WTC11 (cell line): ENCODE results near the gene ABCB8. TPM values are rescaled to one million over a fixed set of nuclear protein-coding genes. Genes with fewer than 3 reads are reported as not detected.
A peak's percentile ranks its signal among the peaks of the same experiment; 100 is the strongest.

Experiments
- ATAC-seq: fragments of 200-7000 bp; cut with Tn5 transposase; 2 replicates; pipeline ENCODE4 v1.10.0; 2021; ENCODE audit warnings: mild to moderate bottlenecking, moderate library complexity
- CTCF ChIA-PET: fragments of 300-600 bp; sonication (Branson Sonifier 250); formaldehyde crosslinking; loops from one replicate; lab custom pipeline; 2021; ENCODE audit warnings: antibody characterized with exemption; lab: Charles Lee
- POLR2A ChIA-PET: fragments of 350-600 bp; sonication (Branson Sonifier 250); formaldehyde crosslinking; loops from one replicate; lab custom pipeline; 2021; ENCODE audit warnings: antibody characterized with exemption; lab: Charles Lee
- DNase-seq: peaks from one replicate; pipeline ENCODE4 v3.0.0; 2021; ENCODE audit warnings: low spot score
- H3K27ac Mint-ChIP-seq: 2 replicates; pipeline ENCODE4 v1.8.0; 2021; ENCODE audit warnings: mixed read lengths
- H3K27me3 Mint-ChIP-seq: 2 replicates; pipeline ENCODE4 v1.8.0; 2021; ENCODE audit warnings: low read depth, mild to moderate bottlenecking, moderate library complexity, mixed read lengths
- H3K36me3 Mint-ChIP-seq: 2 replicates; pipeline ENCODE4 v1.8.0; 2021; ENCODE audit warnings: mixed read lengths
- H3K4me1 Mint-ChIP-seq: 2 replicates; pipeline ENCODE4 v1.8.0; 2022; ENCODE audit warnings: mixed read lengths
- H3K4me3 Mint-ChIP-seq: 2 replicates; pipeline ENCODE4 v1.8.0; 2021; ENCODE audit warnings: mild to moderate bottlenecking, moderate library complexity, mixed read lengths
- H3K9me3 Mint-ChIP-seq: 2 replicates; pipeline ENCODE4 v1.8.0; 2021; ENCODE audit warnings: mixed read lengths
- ARID4B ChIP-seq: sonication (generic); formaldehyde crosslinking; IDR thresholded peaks from 2 replicates; pipeline ENCODE4 v1.8.0; 2023; ENCODE audit warnings: missing genetic modification reagents, mild to moderate bottlenecking, borderline replicate concordance
- ATF1 ChIP-seq: sonication (generic); formaldehyde crosslinking; IDR thresholded peaks from 2 replicates; pipeline ENCODE4 v1.8.1; 2023; ENCODE audit warnings: mild to moderate bottlenecking, moderate library complexity, missing genetic modification reagents
- CREM ChIP-seq: sonication (generic); formaldehyde crosslinking; IDR thresholded peaks from 2 replicates; pipeline ENCODE4 v1.8.1; 2022; ENCODE audit warnings: mild to moderate bottlenecking, missing genetic modification reagents, moderate library complexity
- ERG ChIP-seq: fragments of 250-450 bp; sonication (Bioruptor Pico); IDR thresholded peaks from 2 replicates; pipeline ENCODE4 v1.8.0; 2021; ENCODE audit warnings: mild to moderate bottlenecking
- ESRRA ChIP-seq: sonication (generic); formaldehyde crosslinking; IDR thresholded peaks from 2 replicates; pipeline ENCODE4 v1.8.1; 2022; ENCODE audit warnings: mild to moderate bottlenecking, missing genetic modification reagents, borderline replicate concordance
- GRHL2 ChIP-seq: fragments of 250-450 bp; sonication (Bioruptor Pico); IDR thresholded peaks from 2 replicates; pipeline ENCODE4 v1.8.0; 2022; ENCODE audit warnings: mild to moderate bottlenecking, moderate library complexity; ENCODE audit not compliant: insufficient replicate concordance, severe bottlenecking
- GTF2I ChIP-seq: fragments of 250-450 bp; sonication (Bioruptor Pico); conservative IDR thresholded peaks from 2 replicates; pipeline ENCODE4 v1.4.0; 2021; ENCODE audit warnings: mild to moderate bottlenecking
- IRF2 ChIP-seq: sonication (generic); formaldehyde crosslinking; IDR thresholded peaks from 2 replicates; pipeline ENCODE4 v1.8.0; 2022; ENCODE audit warnings: low read depth, missing genetic modification reagents, borderline replicate concordance
- MYBL2 ChIP-seq: sonication (generic); formaldehyde crosslinking; IDR thresholded peaks from 2 replicates; pipeline ENCODE4 v1.8.1; 2023; ENCODE audit warnings: mild to moderate bottlenecking, moderate library complexity, missing genetic modification reagents
- NFATC4 ChIP-seq: fragments of 250-450 bp; sonication (Bioruptor Pico); IDR thresholded peaks from 2 replicates; pipeline ENCODE4 v1.9.0; 2021; ENCODE audit warnings: mild to moderate bottlenecking
- NFE2L1 ChIP-seq: sonication (generic); formaldehyde crosslinking; IDR thresholded peaks from 2 replicates; pipeline ENCODE4 v1.8.1; 2023; ENCODE audit warnings: missing genetic modification reagents
- NR2C2 ChIP-seq: sonication (generic); formaldehyde crosslinking; IDR thresholded peaks from 2 replicates; pipeline ENCODE4 v1.8.0; 2022; ENCODE audit warnings: mild to moderate bottlenecking, missing genetic modification reagents
- PRDM15 ChIP-seq: sonication (generic); formaldehyde crosslinking; IDR thresholded peaks from 2 replicates; pipeline ENCODE4 v1.8.0; 2022; ENCODE audit warnings: missing genetic modification reagents
- PREB ChIP-seq: sonication (generic); formaldehyde crosslinking; IDR thresholded peaks from 2 replicates; pipeline ENCODE4 v1.8.1; 2022; ENCODE audit warnings: mild to moderate bottlenecking, missing genetic modification reagents, moderate library complexity, borderline replicate concordance
- SMAD4 ChIP-seq: sonication (generic); formaldehyde crosslinking; IDR thresholded peaks from 2 replicates; pipeline ENCODE4 v1.8.0; 2022; ENCODE audit warnings: mild to moderate bottlenecking, missing genetic modification reagents
- SP1 ChIP-seq: sonication (generic); formaldehyde crosslinking; conservative IDR thresholded peaks from 2 replicates; pipeline ENCODE4 v1.8.1; 2022; ENCODE audit warnings: missing genetic modification reagents
- TCF7 ChIP-seq: sonication (generic); formaldehyde crosslinking; IDR thresholded peaks from 2 replicates; pipeline ENCODE4 v1.8.0; 2022; ENCODE audit warnings: mild to moderate bottlenecking, low read depth, missing genetic modification reagents, moderate library complexity
- ZNF121 ChIP-seq: sonication (generic); formaldehyde crosslinking; IDR thresholded peaks from 2 replicates; pipeline ENCODE4 v1.8.0; 2023; ENCODE audit warnings: missing genetic modification reagents
- ZNF219 ChIP-seq: sonication (generic); formaldehyde crosslinking; IDR thresholded peaks from 2 replicates; pipeline ENCODE4 v1.8.0; 2023; ENCODE audit warnings: missing genetic modification reagents, mild to moderate bottlenecking, borderline replicate concordance
- total RNA-seq: library from RNA; stranded (reverse); gene quantifications from 3 replicates; pipeline ENCODE4 v1.2.3, GENCODE V29; 2021
- TF ChIP-seq, protein P1 (sequence below): sonication (generic); formaldehyde crosslinking; IDR thresholded peaks from 2 replicates; pipeline ENCODE4 v1.8.1; 2023; ENCODE audit warnings: mild to moderate bottlenecking, missing genetic modification reagents, borderline replicate concordance
- TF ChIP-seq, protein P2 (sequence below): sonication (generic); formaldehyde crosslinking; IDR thresholded peaks from 2 replicates; pipeline ENCODE4 v1.8.0; 2022; ENCODE audit warnings: mild to moderate bottlenecking, missing genetic modification reagents
- TF ChIP-seq, protein P3 (sequence below): fragments of 200-600 bp; IDR thresholded peaks from 2 replicates; pipeline ENCODE4 v1.8.0; 2022; ENCODE audit warnings: antibody characterized with exemption

ABCB8 gene
- total RNA-seq, 1 experiment from 2014 or later: 35.9 TPM

DNA sequence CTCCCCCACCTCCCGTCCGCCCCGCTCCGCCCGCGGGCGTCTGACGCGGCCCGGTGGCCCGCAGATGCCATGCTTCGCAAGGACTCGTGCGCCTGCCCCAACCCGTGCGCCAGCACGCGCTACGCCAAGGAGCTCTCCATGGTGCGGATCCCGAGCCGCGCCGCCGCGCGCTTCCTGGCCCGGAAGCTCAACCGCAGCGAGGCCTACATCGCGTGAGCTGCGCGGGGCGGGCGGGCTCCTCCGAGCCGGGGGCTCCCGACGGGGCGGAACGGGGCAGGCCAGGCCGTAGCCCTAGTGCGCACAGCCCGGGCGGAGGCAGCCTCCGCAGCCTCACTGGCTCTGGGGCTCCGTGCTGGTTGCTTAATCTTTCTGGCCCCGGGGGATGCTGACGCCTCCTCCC lies 22.9 kb downstream of the ABCB8 start (continued):
- TF ChIP-seq, protein P1, sequence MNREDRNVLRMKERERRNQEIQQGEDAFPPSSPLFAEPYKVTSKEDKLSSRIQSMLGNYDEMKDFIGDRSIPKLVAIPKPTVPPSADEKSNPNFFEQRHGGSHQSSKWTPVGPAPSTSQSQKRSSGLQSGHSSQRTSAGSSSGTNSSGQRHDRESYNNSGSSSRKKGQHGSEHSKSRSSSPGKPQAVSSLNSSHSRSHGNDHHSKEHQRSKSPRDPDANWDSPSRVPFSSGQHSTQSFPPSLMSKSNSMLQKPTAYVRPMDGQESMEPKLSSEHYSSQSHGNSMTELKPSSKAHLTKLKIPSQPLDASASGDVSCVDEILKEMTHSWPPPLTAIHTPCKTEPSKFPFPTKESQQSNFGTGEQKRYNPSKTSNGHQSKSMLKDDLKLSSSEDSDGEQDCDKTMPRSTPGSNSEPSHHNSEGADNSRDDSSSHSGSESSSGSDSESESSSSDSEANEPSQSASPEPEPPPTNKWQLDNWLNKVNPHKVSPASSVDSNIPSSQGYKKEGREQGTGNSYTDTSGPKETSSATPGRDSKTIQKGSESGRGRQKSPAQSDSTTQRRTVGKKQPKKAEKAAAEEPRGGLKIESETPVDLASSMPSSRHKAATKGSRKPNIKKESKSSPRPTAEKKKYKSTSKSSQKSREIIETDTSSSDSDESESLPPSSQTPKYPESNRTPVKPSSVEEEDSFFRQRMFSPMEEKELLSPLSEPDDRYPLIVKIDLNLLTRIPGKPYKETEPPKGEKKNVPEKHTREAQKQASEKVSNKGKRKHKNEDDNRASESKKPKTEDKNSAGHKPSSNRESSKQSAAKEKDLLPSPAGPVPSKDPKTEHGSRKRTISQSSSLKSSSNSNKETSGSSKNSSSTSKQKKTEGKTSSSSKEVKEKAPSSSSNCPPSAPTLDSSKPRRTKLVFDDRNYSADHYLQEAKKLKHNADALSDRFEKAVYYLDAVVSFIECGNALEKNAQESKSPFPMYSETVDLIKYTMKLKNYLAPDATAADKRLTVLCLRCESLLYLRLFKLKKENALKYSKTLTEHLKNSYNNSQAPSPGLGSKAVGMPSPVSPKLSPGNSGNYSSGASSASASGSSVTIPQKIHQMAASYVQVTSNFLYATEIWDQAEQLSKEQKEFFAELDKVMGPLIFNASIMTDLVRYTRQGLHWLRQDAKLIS (CRISPR knock-in tag): peak; percentile 83; the same call in 1 of the 2 replicates
- TF ChIP-seq CREM (CRISPR knock-in tag) (peak; percentile 80; the same call in 1 of the 2 replicates), PRDM15 (peak; percentile 70), MYBL2 (peak; percentile 95), NR2C2 (CRISPR knock-in tag) (peak; percentile 65; the same call in 1 of the 2 replicates), GTF2I (no peak), ESRRA (peak; percentile 98), ATF1 (CRISPR knock-in tag) (peak; percentile 93; the same call in 1 of the 2 replicates), ARID4B (peak; percentile 100), ZNF219 (peak; percentile 95; the same call in 1 of the 2 replicates)
- TF ChIP-seq, protein P2, sequence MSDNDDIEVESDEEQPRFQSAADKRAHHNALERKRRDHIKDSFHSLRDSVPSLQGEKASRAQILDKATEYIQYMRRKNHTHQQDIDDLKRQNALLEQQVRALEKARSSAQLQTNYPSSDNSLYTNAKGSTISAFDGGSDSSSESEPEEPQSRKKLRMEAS (CRISPR knock-in tag): peak; percentile 99

GRCh38 chr7:151053096-151053495 lies 24.8 kb downstream of the ABCB8 start:
- Mint-ChIP-seq H3K27ac (no peak overlapping the region), H3K9me3 (no peaks in the 10 kb centered on the region), H3K36me3 (no peaks in the 10 kb centered on the region; the same call in 1 of the 2 replicates), H3K4me3 (no peak overlapping the region), H3K4me1 (peaks cover 17% of the 10 kb centered on the region), H3K27me3 (peaks cover 39% of the 10 kb centered on the region)
- DNase-seq (no peak), ATAC-seq (no peak)
- POLR2A ChIA-PET: no interaction called here
- CTCF ChIA-PET: interaction anchor here (1.0 to 4.2 kb wide), 2 partner anchors 20 to 34 kb away, joined by 3 to 34 read pairs; no protein-coding TSS in a partner anchor
- TF ChIP-seq NFATC4 (CRISPR knock-in tag) (no peak), SMAD4 (CRISPR knock-in tag) (no peak), ZNF121 (CRISPR knock-in tag) (no peak), GRHL2 (CRISPR knock-in tag) (no peak), ERG (no peak), PREB (CRISPR knock-in tag) (no peak), IRF2 (CRISPR knock-in tag) (no peak), TCF7 (CRISPR knock-in tag) (no peak), NFE2L1 (no peak), SP1 (CRISPR knock-in tag) (no peak)
- TF ChIP-seq, protein P3, sequence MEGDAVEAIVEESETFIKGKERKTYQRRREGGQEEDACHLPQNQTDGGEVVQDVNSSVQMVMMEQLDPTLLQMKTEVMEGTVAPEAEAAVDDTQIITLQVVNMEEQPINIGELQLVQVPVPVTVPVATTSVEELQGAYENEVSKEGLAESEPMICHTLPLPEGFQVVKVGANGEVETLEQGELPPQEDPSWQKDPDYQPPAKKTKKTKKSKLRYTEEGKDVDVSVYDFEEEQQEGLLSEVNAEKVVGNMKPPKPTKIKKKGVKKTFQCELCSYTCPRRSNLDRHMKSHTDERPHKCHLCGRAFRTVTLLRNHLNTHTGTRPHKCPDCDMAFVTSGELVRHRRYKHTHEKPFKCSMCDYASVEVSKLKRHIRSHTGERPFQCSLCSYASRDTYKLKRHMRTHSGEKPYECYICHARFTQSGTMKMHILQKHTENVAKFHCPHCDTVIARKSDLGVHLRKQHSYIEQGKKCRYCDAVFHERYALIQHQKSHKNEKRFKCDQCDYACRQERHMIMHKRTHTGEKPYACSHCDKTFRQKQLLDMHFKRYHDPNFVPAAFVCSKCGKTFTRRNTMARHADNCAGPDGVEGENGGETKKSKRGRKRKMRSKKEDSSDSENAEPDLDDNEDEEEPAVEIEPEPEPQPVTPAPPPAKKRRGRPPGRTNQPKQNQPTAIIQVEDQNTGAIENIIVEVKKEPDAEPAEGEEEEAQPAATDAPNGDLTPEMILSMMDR: no peak
